DMS53 treated with DMSO at 0.1 percent for 48 hours (cell line): ENCODE results near the gene SVIL.

Experiments used
- DNase-seq: peaks from one replicate; lab custom pipeline; 2025; ENCODE audit not compliant: unreplicated experiment; lab: John Stamatoyannopoulos, UW

SVIL gene

GRCh38 chr10:29431711-29432110 lies 203.1 kb downstream of the SVIL start:
- no peak for DNase-seq

- no peak for DNase-seq
Observed at GRCh38 chr10:29430101-29430500, 204.7 kb downstream of the SVIL start.

GRCh38 chr10:29428486-29428885 lies 206.3 kb downstream of the SVIL start:
- DNase-seq, result no peak

- DNase-seq, result no peak
Observed at GRCh38 chr10:29427667-29428066, 207.1 kb downstream of the SVIL start.

GRCh38 chr10:29426420-29426819 lies 208.4 kb downstream of the SVIL start:
- no peak for DNase-seq

- DNase-seq, result no peak
Observed at GRCh38 chr10:29424017-29424416, 210.8 kb downstream of the SVIL start.

- no peak for DNase-seq
Observed at GRCh38 chr10:29420744-29421143, 214.0 kb downstream of the SVIL start.

GRCh38 chr10:29417324-29417723 lies 217.4 kb downstream of the SVIL start:
- no peak for DNase-seq

- DNase-seq, result no peak
Observed at GRCh38 chr10:29415876-29416275, 218.9 kb downstream of the SVIL start.

- DNase-seq, result no peak
Observed at GRCh38 chr10:29414501-29414900, 220.3 kb downstream of the SVIL start.

- DNase-seq, result no peak
Observed at GRCh38 chr10:29412485-29412884, 222.3 kb downstream of the SVIL start.

- DNase-seq, result no peak
Observed at GRCh38 chr10:29411666-29412315, 223.0 kb downstream of the SVIL start.

GRCh38 chr10:29409241-29410054 lies 225.3 kb downstream of the SVIL start:
- no peak for DNase-seq

GRCh38 chr10:29408847-29409240 lies 225.9 kb downstream of the SVIL start:
- DNase-seq, result no peak
